ENCODE measurements around the gene HID1.

DNA sequence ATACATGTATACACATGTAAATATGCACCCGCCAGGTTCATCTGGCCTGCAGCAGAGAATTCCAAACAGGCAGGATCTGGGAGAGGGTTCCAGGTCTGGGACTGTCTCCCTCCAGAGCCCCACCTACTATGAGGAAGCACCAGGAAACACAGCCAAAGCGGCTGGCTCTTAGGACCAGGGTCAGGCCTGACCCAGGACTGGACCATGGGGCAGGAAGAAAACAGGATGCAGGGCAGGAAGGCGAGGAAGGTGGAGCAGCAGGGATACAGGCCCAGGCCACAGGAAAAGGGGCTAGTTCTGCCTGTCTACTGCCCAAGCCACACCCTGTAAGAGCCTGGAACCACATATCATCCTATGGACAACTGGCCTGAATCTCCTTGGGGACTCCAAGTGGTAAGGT lies 2.2 kb downstream of the HID1 start:
- TF ChIP-seq, protein P1, sequence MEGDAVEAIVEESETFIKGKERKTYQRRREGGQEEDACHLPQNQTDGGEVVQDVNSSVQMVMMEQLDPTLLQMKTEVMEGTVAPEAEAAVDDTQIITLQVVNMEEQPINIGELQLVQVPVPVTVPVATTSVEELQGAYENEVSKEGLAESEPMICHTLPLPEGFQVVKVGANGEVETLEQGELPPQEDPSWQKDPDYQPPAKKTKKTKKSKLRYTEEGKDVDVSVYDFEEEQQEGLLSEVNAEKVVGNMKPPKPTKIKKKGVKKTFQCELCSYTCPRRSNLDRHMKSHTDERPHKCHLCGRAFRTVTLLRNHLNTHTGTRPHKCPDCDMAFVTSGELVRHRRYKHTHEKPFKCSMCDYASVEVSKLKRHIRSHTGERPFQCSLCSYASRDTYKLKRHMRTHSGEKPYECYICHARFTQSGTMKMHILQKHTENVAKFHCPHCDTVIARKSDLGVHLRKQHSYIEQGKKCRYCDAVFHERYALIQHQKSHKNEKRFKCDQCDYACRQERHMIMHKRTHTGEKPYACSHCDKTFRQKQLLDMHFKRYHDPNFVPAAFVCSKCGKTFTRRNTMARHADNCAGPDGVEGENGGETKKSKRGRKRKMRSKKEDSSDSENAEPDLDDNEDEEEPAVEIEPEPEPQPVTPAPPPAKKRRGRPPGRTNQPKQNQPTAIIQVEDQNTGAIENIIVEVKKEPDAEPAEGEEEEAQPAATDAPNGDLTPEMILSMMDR (IDR thresholded peaks at IDR 0.05) = no peak
- TF ChIP-seq EZH2 (IDR thresholded peaks at IDR 0.05) (no peak), EZH2phosphoT487 (IDR thresholded peaks at IDR 0.05) (no peak)
